DOHH2 (cell line): ENCODE data around the gene CT45A10.

ENCODE experiments used
- H3F3A ChIP-seq: fragments of 200-600 bp; sonication (generic), shearing (Covaris generic); 2 replicates; pipeline ENCODE4 v1.6.0; 2016; ENCODE audit warnings: antibody characterized with exemption, mild to moderate bottlenecking; ENCODE audit not compliant: control insufficient read depth, insufficient read depth
- H3K27ac ChIP-seq: fragments of 200-600 bp; sonication (generic); 2 replicates; pipeline ENCODE4 v1.5.1; 2014; ENCODE audit warnings: low read depth, mild to moderate bottlenecking, low read length, moderate library complexity
- H3K27me3 ChIP-seq: fragments of 200-600 bp; sonication (generic); 2 replicates; pipeline ENCODE4 v1.6.1; 2014; ENCODE audit warnings: mild to moderate bottlenecking, low read length, mixed read lengths; ENCODE audit not compliant: control insufficient read depth
- H3K36me3 ChIP-seq: fragments of 200-600 bp; sonication (generic); 2 replicates; pipeline ENCODE4 v1.6.1; 2014; ENCODE audit warnings: mild to moderate bottlenecking, low read length, moderate library complexity, mixed read lengths; ENCODE audit not compliant: control insufficient read depth
- H3K4me1 ChIP-seq: fragments of 200-600 bp; sonication (generic); 2 replicates; pipeline ENCODE4 v1.6.1; 2014; ENCODE audit warnings: mild to moderate bottlenecking, low read length, mixed read lengths; ENCODE audit not compliant: control insufficient read depth
- H3K4me2 ChIP-seq: fragments of 200-600 bp; sonication (generic); 2 replicates; pipeline ENCODE4 v1.6.0; 2014; ENCODE audit warnings: mild to moderate bottlenecking, low read length, moderate library complexity
- H3K4me3 ChIP-seq: fragments of 200-600 bp; sonication (generic); 2 replicates; pipeline ENCODE4 v1.5.1; 2014; ENCODE audit warnings: mild to moderate bottlenecking, low read length, mixed read lengths
- H3K79me2 ChIP-seq: fragments of 200-600 bp; sonication (generic); 2 replicates; pipeline ENCODE4 v1.6.1; 2014; ENCODE audit warnings: mild to moderate bottlenecking, low read length, mixed read lengths; ENCODE audit not compliant: control insufficient read depth
- H3K9me2 ChIP-seq: fragments of 200-600 bp; sonication (generic); replicated peaks from 2 replicates; pipeline ENCODE4 v1.6.1; 2014; ENCODE audit warnings: mild to moderate bottlenecking, low read length, mixed read lengths; ENCODE audit not compliant: control insufficient read depth
- H3K9me3 ChIP-seq: fragments of 200-600 bp; sonication (generic); 2 replicates; pipeline ENCODE4 v1.6.1; 2014; ENCODE audit warnings: antibody characterized with exemption, low read length, mixed read lengths; ENCODE audit not compliant: control insufficient read depth, insufficient read depth
- H4K20me1 ChIP-seq: fragments of 200-600 bp; sonication (generic); 2 replicates; pipeline ENCODE4 v1.6.0; 2014; ENCODE audit warnings: low read depth, mild to moderate bottlenecking, antibody characterized with exemption, low read length, moderate library complexity; ENCODE audit not compliant: control insufficient read depth, insufficient read depth
- EZH2phosphoT487 ChIP-seq: fragments of 200-600 bp; sonication (generic); IDR thresholded peaks from 2 replicates; pipeline ENCODE4 v1.6.1; 2017; ENCODE audit warnings: borderline replicate concordance, mild to moderate bottlenecking, antibody characterized with exemption, low read length, moderate library complexity, mixed read lengths
- TF ChIP-seq, protein P1 (sequence below): fragments of 200-600 bp; sonication (generic); IDR thresholded peaks from one replicate; pipeline ENCODE4 v1.5.1; 2014; ENCODE audit warnings: antibody characterized with exemption, mild to moderate bottlenecking, low read depth, low read length; ENCODE audit not compliant: poor library complexity, severe bottlenecking

CT45A10 gene, protein sequence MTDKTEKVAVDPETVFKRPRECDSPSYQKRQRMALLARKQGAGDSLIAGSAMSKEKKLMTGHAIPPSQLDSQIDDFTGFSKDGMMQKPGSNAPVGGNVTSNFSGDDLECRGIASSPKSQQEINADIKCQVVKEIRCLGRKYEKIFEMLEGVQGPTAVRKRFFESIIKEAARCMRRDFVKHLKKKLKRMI

DNA sequence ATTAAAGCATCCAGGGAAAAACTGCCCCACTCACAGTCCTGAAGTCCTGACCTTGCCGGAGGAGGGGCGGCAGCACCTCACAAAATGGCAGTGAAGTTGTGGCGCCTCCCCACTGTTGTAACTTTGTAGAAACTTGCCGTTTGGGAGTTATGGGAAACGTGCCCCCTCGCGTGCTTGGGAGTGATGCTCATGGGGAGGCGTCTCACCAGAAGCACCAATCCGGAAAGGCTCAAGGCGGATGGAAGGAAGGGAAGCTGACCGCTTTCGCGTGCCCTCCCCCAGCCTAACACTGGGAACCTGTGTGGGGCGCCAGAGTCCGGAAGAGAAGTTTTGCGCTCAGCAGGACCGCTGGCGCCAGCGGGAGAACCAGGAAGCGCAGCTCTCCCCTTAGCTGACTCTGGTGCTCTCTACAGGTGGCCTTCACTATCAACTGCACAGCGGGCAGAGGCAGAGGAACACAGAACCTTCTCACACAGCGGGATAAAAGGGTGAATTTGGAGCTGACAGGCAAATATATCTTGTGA lies at the start of gene CT45A10, which contains the start of gene SAGE1:
Gene CT45A10, minus strand, starts transcription at position 151 of the 524 bp plus-strand sequence. CDS start 8,100 bp downstream, outside the sequence.
Gene SAGE1, plus strand, starts transcription at position 423 of the 524 bp plus-strand sequence. CDS start 2,527 bp downstream, outside the sequence.
- no peaks in the 10 kb centered on the region for H3K4me1 ChIP-seq
- no peaks in the 10 kb centered on the region for H3K79me2 ChIP-seq
- TF ChIP-seq, protein P1, sequence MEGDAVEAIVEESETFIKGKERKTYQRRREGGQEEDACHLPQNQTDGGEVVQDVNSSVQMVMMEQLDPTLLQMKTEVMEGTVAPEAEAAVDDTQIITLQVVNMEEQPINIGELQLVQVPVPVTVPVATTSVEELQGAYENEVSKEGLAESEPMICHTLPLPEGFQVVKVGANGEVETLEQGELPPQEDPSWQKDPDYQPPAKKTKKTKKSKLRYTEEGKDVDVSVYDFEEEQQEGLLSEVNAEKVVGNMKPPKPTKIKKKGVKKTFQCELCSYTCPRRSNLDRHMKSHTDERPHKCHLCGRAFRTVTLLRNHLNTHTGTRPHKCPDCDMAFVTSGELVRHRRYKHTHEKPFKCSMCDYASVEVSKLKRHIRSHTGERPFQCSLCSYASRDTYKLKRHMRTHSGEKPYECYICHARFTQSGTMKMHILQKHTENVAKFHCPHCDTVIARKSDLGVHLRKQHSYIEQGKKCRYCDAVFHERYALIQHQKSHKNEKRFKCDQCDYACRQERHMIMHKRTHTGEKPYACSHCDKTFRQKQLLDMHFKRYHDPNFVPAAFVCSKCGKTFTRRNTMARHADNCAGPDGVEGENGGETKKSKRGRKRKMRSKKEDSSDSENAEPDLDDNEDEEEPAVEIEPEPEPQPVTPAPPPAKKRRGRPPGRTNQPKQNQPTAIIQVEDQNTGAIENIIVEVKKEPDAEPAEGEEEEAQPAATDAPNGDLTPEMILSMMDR = no peak
- TF ChIP-seq EZH2phosphoT487 = no peak
- no peaks in the 10 kb centered on the region for H3K36me3 ChIP-seq
- no peaks in the 10 kb centered on the region for H3K27me3 ChIP-seq
- no peaks in the 10 kb centered on the region for H3F3A ChIP-seq
- H3K9me3 ChIP-seq = no peaks in the 10 kb centered on the region
- no peak within 1 kb of the TSS for H3K4me3 ChIP-seq
- H4K20me1 ChIP-seq = no peaks in the 10 kb centered on the region
- H3K27ac ChIP-seq = no peak within 1 kb of the TSS
- H3K4me2 ChIP-seq = no peak within 1 kb of the TSS
- no peaks in the 10 kb centered on the region for H3K9me2 ChIP-seq

DNA sequence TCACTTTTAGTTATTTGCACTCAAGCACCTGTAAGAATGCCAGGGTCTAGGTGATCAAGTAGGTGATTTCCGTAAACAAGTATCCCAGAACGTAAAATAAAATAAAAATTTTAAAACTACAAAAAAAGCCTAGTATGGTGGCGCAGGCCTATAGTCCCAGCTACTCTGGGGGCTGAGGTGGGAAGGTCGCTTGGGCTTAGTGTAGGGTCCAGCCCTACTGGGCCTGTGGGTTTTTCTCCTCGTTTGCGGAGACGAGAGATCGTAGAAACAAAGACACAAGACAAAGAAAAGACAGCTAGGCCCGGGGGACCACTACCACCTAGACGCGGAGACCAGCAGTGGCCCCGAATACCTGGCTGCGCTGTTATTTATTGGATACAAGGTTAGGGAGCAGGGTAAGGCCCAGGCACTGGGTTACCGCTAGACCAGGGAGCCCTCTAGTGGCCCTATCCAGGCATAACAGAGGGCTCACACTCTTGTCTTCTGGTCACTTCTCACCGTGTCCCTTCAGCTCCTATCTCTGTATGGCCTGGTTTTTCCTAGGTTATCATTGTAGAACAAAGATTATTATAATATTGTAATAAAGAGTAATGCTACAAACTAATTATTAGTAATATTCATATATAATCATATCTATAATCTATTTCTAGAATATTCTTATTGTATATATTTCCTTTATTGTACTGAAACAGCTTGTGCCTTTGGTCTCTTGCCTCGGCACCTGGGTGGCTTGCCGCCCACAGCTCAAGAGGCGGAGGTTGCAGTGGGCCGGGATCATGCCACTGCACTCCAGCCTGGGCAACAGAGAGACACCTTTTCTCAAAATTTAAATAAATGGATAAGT lies 38.6 kb upstream of the CT45A10 start:
- H4K20me1 ChIP-seq = no peaks in the 10 kb centered on the region
- H3K4me1 ChIP-seq = no peaks in the 10 kb centered on the region
- H3K27me3 ChIP-seq = no peaks in the 10 kb centered on the region
- no peak for TF ChIP-seq EZH2phosphoT487
- TF ChIP-seq, protein P1 = peak; percentile 45
- H3K9me2 ChIP-seq = no peaks in the 10 kb centered on the region
- no peak overlapping the region for H3K27ac ChIP-seq
- no peaks in the 10 kb centered on the region for H3K79me2 ChIP-seq
- no peaks in the 10 kb centered on the region for H3K9me3 ChIP-seq
- H3K36me3 ChIP-seq = no peaks in the 10 kb centered on the region
- H3K4me3 ChIP-seq = no peak overlapping the region
- no peaks in the 10 kb centered on the region for H3F3A ChIP-seq
- no peak overlapping the region for H3K4me2 ChIP-seq

DNA sequence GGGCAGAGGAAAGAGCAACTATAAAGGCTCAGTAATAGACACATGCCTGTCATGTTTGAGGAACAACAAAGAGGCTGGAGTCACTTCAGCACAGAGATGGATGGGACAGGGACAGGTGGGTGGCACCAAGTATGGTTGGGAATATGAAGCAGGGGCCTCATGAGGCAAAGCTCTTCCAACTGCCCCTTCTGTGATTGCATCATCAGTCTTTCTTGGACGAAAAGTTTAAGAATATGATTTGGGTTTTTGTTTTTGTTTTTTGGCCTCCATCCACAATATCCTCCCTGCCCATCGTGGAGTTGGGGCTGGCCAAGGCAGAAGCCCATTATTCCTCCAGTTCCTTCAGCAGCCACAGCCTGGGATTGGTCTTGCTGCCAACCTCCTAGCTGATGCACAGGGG lies 34.7 kb upstream of the CT45A10 start:
- TF ChIP-seq, protein P1 = no peak
- no peak for TF ChIP-seq EZH2phosphoT487

More for the DNA sequence above, 34.7 kb upstream of the CT45A10 start:
- Histone ChIP-seq H3K4me2 (no peak overlapping the region), H3K27me3 (no peaks in the 10 kb centered on the region), H3K4me1 (no peaks in the 10 kb centered on the region), H3K4me3 (no peak overlapping the region), H3K9me3 (no peaks in the 10 kb centered on the region), H3K9me2 (no peaks in the 10 kb centered on the region), H3K79me2 (no peaks in the 10 kb centered on the region), H3F3A (no peaks in the 10 kb centered on the region), H4K20me1 (no peaks in the 10 kb centered on the region), H3K27ac (no peak overlapping the region), H3K36me3 (no peaks in the 10 kb centered on the region)
